HPDE6-E6E7 (cell line): ENCODE measurements around the gene SMOC1.
A peak's percentile ranks its signal among the peaks of the same experiment; 100 is the strongest.

ENCODE experiments used
- DNase-seq: peaks from one replicate; pipeline ENCODE4 v3.0.0; 2011; ENCODE audit warnings: missing footprints; ENCODE audit errors: extremely low spot score

SMOC1 gene

GRCh38 chr14:70006699-70007098, 127.5 kb downstream of the SMOC1 start:
- no peak for DNase-seq

- DNase-seq, result no peak
Measured at GRCh38 chr14:70008284-70009262, 129.4 kb downstream of the SMOC1 start.

- DNase-seq, result peak; percentile 79
Measured at GRCh38 chr14:70009961-70010360, 130.7 kb downstream of the SMOC1 start.

DNA sequence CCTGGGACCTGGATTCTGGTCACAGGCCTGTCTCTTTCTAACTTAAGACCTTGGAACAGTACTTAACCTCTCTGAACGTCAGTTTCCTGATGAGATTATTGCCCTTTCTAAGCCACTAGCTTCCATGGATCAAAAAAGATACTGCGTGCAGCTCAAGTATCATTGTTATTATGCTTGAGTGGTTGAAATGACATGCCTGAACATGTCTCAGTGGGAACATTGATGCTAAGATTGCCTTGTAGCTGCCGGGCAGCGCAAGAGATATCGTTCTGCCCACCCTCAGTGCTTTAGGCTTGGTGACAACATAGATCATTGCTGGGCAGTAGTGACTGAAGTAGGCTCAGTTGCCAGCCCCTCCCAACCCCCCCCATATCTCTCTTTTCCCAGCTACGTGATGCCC, 131.9 kb downstream of the SMOC1 start:
- no peak for DNase-seq

DNA sequence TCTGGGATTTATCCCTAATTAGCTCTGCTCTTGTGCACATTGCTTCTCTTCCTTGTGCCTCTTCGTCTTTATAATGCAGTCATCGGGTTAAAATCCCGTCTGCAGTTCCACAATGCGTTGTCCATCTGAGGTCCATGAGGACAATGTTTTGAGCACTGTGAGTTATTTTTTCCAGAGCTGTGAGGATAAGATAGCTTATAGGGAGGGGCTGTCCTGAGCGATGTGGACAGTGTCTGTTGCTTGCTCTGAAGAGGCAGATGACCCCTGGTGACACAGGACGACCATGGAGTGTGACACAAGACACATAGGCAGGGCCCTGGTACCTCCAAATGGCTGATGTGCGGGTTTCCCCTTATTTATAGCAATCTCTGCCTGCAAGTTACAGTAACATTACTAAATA, 132.5 kb downstream of the SMOC1 start:
- DNase-seq, result no peak

- peak; percentile 39 for DNase-seq
Measured at GRCh38 chr14:70013271-70013873, 134.2 kb downstream of the SMOC1 start.

DNA sequence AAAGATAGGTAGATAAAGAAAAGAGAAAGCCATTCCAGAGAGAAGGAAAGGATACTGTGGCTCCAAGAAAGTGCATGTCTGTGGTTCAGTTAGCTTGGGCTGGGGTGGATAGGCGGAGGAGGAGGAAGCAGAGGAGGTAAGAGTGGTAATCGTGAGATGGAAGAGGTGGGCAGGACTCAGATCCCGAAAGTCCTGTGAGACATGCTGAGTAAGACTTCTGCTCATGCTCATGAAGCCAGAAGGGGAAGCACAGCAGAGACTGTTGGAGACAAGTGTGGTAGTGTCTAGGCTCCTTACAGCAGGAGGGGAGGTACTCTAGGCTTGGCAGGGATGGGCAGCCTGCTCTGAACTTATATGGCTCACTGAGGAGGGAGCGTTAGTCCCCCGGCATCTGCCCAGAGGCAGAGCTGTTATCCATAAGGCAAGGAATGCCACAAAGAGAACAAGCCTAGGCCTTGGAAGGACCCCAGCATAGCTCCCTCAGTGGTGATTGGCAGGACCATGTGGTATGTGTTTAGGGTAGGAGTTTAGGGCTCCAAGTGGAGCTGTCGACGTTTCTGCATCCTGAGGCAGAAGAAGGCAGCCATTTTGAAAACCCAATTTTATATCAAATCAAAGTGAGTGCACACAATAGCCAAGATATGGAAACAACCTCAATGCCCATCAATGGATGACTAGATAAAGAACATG, 135.3 kb downstream of the SMOC1 start:
- DNase-seq, result no peak

GRCh38 chr14:70018230-70018629, 139.0 kb downstream of the SMOC1 start:
- DNase-seq, result no peak

GRCh38 chr14:70018713-70019211, 139.5 kb downstream of the SMOC1 start:
- DNase-seq, result no peak

GRCh38 chr14:70019695-70020094, 140.5 kb downstream of the SMOC1 start:
- no peak for DNase-seq

DNA sequence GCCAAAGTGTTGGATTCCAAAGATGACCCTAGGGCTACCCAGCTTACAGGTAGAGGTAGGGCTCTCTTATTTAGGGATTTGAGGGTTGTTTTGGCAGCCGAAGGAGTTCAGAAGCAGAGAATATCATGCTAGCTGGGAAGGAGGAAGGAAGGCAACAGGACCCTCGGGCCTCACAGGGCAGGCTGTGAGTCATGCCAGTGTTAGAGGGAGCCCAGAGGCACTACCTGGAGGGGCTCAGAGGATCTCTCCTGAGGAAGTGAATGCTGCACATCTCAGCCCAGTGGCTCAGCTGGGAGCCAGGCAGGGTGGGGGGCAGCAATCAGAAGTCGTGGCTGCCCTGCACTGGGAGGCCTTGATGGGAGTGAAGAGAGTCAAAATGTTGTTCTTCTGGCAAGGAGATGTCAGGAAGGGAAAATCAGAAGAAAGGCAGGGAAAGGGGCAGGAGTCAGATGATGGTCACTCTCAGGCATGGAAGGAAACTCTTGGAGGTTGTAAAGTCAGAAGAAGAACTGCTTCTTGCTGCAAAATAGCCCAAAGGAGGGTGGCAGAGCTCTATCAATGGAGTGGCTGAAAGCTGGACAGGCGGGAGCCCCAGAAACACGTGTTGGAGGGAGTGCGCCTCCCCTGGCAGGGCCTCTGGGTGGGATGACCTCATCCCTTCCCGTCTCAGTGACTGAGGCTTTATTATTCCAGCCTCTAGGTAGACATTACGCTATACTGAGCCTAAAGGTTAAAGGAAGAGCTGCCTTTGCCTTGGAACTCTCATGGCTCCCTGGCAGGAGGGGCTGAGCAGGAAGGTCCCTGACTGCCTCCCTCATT, 141.3 kb downstream of the SMOC1 start:
- no peak for DNase-seq

GRCh38 chr14:70021548-70022220, 142.5 kb downstream of the SMOC1 start:
- DNase-seq, result no peak

DNA sequence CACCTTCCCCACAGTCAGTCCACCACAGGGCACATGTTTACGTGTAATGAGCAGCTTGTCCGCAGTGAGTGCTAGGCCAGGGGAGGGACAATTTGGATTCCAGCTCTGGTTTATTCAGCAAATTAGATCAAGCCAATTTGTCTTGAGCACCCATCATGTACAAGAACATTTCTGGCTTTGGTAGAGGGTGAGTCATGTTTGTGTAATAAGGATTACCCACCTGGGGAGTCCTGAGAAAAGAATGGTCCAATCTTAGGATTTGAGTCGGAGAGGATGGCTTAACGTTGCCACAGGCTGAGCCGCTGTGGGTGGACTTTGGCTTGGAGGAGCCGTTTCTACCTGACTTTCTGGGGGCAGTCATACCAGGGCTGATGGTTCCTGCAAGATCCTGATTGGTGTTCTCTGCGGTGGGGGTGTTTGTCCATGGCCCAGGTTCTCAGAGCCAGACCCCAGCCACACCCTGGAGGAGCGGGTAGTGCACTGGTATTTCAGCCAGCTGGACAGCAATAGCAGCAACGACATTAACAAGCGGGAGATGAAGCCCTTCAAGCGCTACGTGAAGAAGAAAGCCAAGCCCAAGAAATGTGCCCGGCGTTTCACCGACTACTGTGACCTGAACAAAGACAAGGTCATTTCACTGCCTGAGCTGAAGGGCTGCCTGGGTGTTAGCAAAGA, 143.7 kb downstream of the SMOC1 start:
- no peak for DNase-seq

DNA sequence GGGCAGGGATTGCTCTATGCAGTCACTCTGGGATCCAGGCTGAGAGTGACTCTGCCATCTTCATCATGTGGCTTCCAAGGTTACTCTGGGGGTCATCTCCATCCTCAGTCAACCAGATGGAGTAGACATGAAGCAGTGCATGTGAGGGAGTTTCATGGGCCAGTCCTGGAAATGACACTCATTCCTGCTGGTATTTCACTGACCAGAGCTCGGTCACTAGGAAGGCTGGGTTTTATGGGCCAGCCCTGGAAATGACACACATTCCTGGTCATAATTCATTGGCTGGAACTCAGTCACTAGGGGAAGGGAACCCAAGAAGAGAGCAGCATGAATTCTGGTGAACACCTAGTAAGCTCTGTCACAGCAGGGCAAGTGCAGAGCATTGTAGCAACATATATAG, 144.7 kb downstream of the SMOC1 start:
- DNase-seq, result no peak

DNA sequence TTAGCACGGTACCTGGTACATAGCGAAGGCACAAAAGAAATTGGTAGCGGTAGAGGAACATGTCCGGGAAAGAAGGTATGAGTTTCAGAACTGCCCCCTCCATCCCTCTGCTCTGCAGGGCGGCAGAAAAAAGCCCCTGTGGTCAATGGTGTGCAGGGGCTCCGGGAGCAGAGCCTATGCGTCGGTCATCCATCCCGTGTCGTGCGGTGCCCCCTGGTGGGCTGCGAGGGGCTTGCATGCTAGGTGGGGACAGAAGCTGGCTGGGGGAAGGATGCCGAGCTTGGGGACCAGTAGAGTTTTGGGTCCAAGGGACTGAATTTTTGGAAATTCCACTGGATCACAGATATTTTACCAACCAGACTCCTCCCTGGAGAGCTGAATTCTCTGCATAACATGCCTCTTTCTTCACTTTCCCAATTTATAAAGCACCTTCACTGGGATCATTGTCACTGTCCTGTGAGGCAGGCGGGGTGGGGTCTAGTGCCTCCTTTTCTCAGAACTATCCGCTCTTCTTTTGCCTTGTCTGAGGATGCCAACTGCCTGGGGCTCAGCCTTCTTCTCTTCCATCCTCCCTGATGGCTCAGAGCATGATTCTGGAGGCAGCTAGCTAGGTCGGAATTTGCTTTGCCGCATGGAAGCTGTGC, 148.7 kb downstream of the SMOC1 start:
- peak; percentile 70 for DNase-seq

DNA sequence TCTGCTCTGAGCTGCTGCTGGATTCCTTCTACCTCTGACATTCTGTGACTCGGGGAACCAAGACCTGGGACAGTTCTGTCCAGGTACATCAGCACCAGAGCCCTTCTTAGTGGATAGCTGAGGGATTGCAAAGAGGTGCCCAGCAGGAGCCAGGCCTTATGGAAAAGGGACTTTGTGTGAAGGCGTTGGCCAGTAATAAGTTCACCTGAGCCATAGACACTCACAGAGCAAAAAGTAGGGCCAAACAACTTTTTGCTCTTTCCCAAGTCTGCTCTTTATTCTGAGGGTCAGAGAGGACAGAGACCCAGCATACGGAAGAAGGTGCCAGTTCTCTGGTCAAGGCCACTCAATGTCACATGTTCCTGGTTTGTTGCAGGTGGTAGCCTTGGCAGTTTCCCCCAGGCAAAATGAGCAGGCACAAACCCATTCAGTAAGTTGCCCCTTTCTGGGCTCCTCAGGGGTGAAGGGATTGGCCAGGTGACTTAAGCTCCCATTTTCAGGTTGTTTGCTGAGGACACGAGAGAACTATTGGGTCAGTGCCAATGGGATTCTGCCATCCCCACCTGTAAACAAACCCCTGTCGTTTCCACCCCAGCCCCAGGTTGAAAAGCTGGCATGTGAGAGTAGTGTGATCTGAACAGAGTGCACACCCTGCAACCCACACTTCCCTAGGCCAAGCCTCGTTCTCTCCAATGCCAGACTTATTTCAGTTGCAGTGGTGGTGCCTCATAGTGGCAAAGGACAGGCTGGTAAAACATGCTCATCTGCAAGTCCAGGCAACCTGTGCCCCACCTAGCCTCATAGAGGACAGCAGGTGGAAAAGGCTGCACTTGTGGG, 150.3 kb downstream of the SMOC1 start:
- no peak for DNase-seq

GRCh38 chr14:70032016-70032415, 152.8 kb downstream of the SMOC1 start:
- DNase-seq, result no peak

GRCh38 chr14:70032447-70032846, 153.2 kb downstream of the SMOC1 start:
- DNase-seq, result no peak

- no peak for DNase-seq
Measured at GRCh38 chr14:70033116-70033515, 153.9 kb downstream of the SMOC1 start.
